Middle frontal gyrus (tissue), 1 donor: ENCODE measurements around the gene ABCC1.
"Not testable (repeated sequence)": the region's sequence is repeated elsewhere in the genome, so short reads cannot be mapped to it uniquely, and the experiment has no call there.

Experiments used
- DNase-seq: peaks from one replicate; pipeline ENCODE4 v3.0.0-alpha.2; 2015; ENCODE audit warnings: low spot score; ENCODE audit errors: extremely low spot score

The ABCC1 gene

GRCh38 chr16:16178455-16179162 is 229.2 kb downstream of the ABCC1 start:
- DNase-seq, result no peak

DNA sequence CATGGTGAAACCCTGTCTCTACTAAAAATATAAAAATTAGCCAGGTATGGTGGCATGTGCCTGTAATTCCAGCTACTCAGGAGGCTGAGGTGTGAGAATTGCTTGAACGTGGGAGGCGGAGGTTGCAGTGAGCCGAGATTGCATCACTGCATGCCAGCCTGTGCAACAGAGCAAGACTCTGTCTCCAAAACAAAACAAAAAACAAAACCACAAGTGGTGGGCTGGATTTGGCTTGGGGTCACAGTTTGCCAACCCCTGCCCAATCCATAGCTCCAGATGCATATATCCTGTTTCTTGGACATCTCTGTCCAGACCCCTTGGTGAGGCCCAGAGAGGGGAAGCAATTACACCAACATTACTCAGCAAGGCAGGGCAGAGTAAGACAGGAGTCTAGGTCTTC is 232.3 kb downstream of the ABCC1 start:
- not testable (repeated sequence) for DNase-seq

GRCh38 chr16:16182918-16183317 is 233.5 kb downstream of the ABCC1 start:
- DNase-seq, result no peak

- no peak for DNase-seq
Measured at GRCh38 chr16:16183562-16183961, 234.1 kb downstream of the ABCC1 start.

DNA sequence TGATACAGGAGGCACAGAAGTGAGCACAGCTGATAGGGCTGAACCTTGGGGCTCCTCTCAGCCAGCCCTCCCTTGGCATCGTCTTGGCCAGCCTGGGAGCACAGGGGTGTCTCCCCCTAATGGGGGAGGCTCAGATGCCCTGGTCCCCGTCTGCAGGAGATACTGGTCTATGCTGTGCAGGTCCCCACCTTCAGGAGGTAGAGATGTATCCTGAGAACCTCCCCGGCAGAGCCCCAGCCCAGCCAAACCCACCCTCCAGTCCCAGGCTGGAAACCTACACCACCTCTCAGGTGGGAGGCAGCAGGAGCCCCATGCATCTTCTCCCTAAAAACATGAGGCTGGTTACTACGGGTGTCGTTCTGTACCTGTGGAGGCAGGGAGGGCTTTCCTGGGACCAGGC is 235.2 kb downstream of the ABCC1 start:
- no peak for DNase-seq

GRCh38 chr16:16185095-16185494 is 235.7 kb downstream of the ABCC1 start:
- no peak for DNase-seq

GRCh38 chr16:16186820-16187219 is 237.4 kb downstream of the ABCC1 start:
- DNase-seq, result no peak

GRCh38 chr16:16188827-16189226 is 239.4 kb downstream of the ABCC1 start:
- DNase-seq, result no peak

- no peak for DNase-seq
Measured at GRCh38 chr16:16189842-16190241, 240.4 kb downstream of the ABCC1 start.

DNA sequence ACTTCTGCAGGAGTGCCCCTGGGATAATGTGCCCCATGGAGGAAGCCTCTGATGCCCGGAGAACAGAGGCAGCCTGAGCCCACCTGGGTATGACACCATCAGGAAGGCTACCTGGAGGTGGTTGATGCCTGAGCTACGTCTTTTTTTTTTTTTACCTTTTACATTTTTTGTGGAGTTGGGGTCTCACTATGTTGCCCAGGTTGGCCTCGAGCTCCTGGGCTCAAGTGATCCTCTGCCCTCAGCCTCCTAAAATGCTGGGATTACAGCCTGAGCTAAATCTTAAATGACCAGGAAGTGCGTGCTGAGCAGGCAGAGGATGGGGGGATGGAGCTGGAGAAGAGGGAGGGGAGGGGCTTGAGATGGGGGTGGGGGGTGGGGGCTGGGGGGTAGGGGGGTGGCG is 241.1 kb downstream of the ABCC1 start:
- no peak for DNase-seq

DNA sequence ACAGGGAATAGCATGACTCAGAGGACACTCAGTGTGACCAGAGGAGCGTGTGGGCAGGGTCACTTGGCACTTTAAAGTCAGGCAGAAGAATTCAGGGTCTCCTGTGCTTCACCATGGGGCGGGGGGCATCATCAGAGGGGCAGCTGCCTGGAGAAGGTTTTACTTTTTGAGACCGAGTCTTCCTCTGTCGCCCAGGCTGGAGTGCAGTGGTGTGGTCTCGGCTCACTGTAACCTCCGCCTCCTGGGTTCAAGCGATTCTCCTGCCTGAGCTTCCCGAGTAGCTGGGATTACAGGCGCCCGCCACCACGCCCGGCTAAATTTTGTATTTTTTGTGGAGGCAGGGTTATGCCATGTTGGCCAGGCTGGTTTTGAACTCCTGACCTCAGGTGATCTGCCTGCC is 241.6 kb downstream of the ABCC1 start:
- DNase-seq, result not testable (repeated sequence)

DNA sequence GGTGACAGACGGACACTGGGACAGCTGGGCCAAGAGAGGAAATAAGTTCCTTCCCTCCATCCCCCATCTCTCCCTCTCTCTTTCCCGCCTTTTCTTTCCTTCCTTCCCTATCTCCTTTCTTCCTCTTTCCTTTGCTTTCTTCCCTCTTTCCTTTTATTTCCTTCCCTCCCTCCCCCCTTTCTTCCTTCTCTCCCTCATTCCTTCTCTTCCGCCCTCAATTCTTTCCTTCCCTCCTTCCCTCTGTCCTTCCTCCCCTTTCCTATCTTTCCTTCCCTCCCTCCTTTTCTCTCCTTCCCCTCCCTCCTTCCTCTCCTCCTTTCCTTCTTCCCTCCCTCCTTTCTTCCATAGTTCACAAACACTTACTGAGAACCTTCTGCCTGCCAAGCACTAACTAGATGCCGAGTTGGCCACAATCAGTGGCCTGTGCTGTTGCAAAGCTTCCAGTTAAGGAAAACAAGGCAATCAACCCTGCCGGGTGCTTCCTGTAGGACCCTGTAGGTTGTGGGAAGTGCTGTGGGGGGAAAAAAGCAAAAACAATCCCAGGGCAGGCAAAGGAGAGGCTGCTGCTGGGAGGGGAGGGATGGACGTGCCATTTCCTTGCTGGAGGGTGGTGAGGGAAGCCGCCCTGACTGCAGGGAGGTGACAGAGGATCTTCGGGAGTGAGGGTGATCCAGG is 242.2 kb downstream of the ABCC1 start:
- no peak for DNase-seq
